Measurements from ENCODE around the gene FKBP4.

DNA sequence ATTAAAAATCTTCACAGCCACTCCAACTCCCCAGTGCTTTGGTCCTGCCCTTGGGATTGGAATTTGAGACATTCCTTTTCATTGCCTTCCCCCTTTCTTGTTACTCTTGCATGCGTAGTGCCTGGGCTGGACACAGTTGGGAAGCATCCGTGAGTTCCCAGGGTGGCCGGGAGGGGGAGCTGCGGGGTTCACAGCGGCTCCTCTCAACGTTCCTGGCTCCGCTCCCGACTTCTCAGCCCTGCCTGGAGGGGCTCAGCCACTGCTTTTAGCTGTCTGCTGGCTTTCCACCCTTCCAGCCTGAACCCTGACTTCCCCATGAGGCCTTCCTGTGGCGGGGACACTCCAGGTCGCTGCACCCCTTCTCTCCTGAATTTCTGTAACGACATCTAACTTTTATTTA is 58.9 kb downstream of the FKBP4 start:
- TF ChIP-seq, protein P1, sequence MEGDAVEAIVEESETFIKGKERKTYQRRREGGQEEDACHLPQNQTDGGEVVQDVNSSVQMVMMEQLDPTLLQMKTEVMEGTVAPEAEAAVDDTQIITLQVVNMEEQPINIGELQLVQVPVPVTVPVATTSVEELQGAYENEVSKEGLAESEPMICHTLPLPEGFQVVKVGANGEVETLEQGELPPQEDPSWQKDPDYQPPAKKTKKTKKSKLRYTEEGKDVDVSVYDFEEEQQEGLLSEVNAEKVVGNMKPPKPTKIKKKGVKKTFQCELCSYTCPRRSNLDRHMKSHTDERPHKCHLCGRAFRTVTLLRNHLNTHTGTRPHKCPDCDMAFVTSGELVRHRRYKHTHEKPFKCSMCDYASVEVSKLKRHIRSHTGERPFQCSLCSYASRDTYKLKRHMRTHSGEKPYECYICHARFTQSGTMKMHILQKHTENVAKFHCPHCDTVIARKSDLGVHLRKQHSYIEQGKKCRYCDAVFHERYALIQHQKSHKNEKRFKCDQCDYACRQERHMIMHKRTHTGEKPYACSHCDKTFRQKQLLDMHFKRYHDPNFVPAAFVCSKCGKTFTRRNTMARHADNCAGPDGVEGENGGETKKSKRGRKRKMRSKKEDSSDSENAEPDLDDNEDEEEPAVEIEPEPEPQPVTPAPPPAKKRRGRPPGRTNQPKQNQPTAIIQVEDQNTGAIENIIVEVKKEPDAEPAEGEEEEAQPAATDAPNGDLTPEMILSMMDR (IDR thresholded peaks at IDR 0.05) = peak; percentile 71 to 91 (median 76)
- no peak for TF ChIP-seq POLR2AphosphoS5 (IDR thresholded peaks at IDR 0.05)
